ENCODE results near the gene ZNF384. TPM values are rescaled to one million over a fixed set of nuclear protein-coding genes. Genes with fewer than 3 reads are reported as not detected.

Gene ZNF384
- total RNA-seq, 1 experiment from 2014 or later, result 63.8 TPM

- Mint-ChIP-seq H3K9me3 (no peaks in the 10 kb centered on the region), H3K4me3 (no peak overlapping the region), H3K27me3 (ENCODE audit: low read depth) (peaks cover 3% of the 10 kb centered on the region), H3K36me3 (no peaks in the 10 kb centered on the region), H3K4me1 (peaks cover 19% of the 10 kb centered on the region), H3K27ac (no peak overlapping the region)
- CTCF ChIA-PET, result interaction anchor here (1.5 to 4.3 kb wide), 2 partner anchors 11 to 21 kb away, joined by 3 to 25 read pairs; no protein-coding TSS in a partner anchor
- POLR2A ChIA-PET, result no interaction called here
- TF ChIP-seq PRRX2 (CRISPR knock-in tag; IDR thresholded peaks at IDR 0.05) (no peak), FOXJ3 (CRISPR knock-in tag; IDR thresholded peaks at IDR 0.05; ENCODE audit: borderline replicate concordance) (no peak), AFF4 (CRISPR knock-in tag; IDR thresholded peaks at IDR 0.05; ENCODE audit: borderline replicate concordance) (no peak), TEAD1 (CRISPR knock-in tag; IDR thresholded peaks at IDR 0.05) (no peak), GRHL2 (CRISPR knock-in tag; IDR thresholded peaks at IDR 0.05; ENCODE audit: insufficient replicate concordance, severe bottlenecking) (no peak), NFYB (CRISPR knock-in tag; conservative IDR thresholded peaks at IDR 0.05; ENCODE audit: low read depth) (no peak), SMAD4 (CRISPR knock-in tag; IDR thresholded peaks at IDR 0.05) (no peak), TEAD4 (CRISPR knock-in tag; IDR thresholded peaks at IDR 0.05) (no peak), CREB1 (CRISPR knock-in tag; IDR thresholded peaks at IDR 0.05) (no peak)
- ATAC-seq (no peak), DNase-seq (ENCODE audit: low spot score) (no peak)
Observed at GRCh38 chr12:6631549-6631961, 57.6 kb downstream of the ZNF384 start.

- Mint-ChIP-seq H3K9me3 (no peaks in the 10 kb centered on the region), H3K27ac (no peak overlapping the region), H3K4me3 (no peak overlapping the region), H3K4me1 (peaks cover 12% of the 10 kb centered on the region), H3K27me3 (ENCODE audit: low read depth) (peaks cover 3% of the 10 kb centered on the region), H3K36me3 (no peaks in the 10 kb centered on the region)
- CTCF ChIA-PET, result interaction anchor here (4.3 kb wide), 1 partner anchor 10 kb away, joined by 25 read pairs; no protein-coding TSS in a partner anchor
- TF ChIP-seq ATF1 (CRISPR knock-in tag; IDR thresholded peaks at IDR 0.05), result no peak
- TF ChIP-seq PRRX2 (CRISPR knock-in tag; IDR thresholded peaks at IDR 0.05), result no peak
- no peak for TF ChIP-seq TCF7 (CRISPR knock-in tag; IDR thresholded peaks at IDR 0.05; ENCODE audit: low read depth)
- no peak for TF ChIP-seq FOXP4 (CRISPR knock-in tag; IDR thresholded peaks at IDR 0.05)
- TF ChIP-seq ZNF423 (CRISPR knock-in tag; IDR thresholded peaks at IDR 0.05), result no peak
- no peak for TF ChIP-seq MYBL2 (CRISPR knock-in tag; IDR thresholded peaks at IDR 0.05)
- no peak for TF ChIP-seq ZBTB43 (CRISPR knock-in tag; IDR thresholded peaks at IDR 0.05)
- TF ChIP-seq GTF2I (CRISPR knock-in tag; conservative IDR thresholded peaks at IDR 0.05), result no peak
- no peak for TF ChIP-seq KAT7 (CRISPR knock-in tag; IDR thresholded peaks at IDR 0.05; ENCODE audit: borderline replicate concordance)
- no peak for TF ChIP-seq ZNF671 (CRISPR knock-in tag; IDR thresholded peaks at IDR 0.05)
- no peak for TF ChIP-seq ZNF138 (CRISPR knock-in tag; conservative IDR thresholded peaks at IDR 0.05)
- TF ChIP-seq ZNF121 (CRISPR knock-in tag; IDR thresholded peaks at IDR 0.05), result no peak
- no peak for TF ChIP-seq RELA (CRISPR knock-in tag; IDR thresholded peaks at IDR 0.05; ENCODE audit: borderline replicate concordance)
- no peak for TF ChIP-seq ZNF425 (CRISPR knock-in tag; conservative IDR thresholded peaks at IDR 0.05)
- no peak for TF ChIP-seq AR (CRISPR knock-in tag; IDR thresholded peaks at IDR 0.05)
- TF ChIP-seq NFATC4 (CRISPR knock-in tag; IDR thresholded peaks at IDR 0.05), result no peak
- TF ChIP-seq TP53 (CRISPR knock-in tag; IDR thresholded peaks at IDR 0.05), result no peak
- POLR2A ChIA-PET, result no interaction called here
- DNase-seq (ENCODE audit: low spot score) (no peak), ATAC-seq (no peak)
Observed at GRCh38 chr12:6630736-6631135, 58.4 kb downstream of the ZNF384 start.
